ENCODE results near the gene NDUFC2. TPM values are rescaled to one million over a fixed set of nuclear protein-coding genes. Genes with fewer than 3 reads are reported as not detected.

NDUFC2 gene
- polyA plus RNA-seq, 1 donor from 2014 or later: 269 TPM

DNA sequence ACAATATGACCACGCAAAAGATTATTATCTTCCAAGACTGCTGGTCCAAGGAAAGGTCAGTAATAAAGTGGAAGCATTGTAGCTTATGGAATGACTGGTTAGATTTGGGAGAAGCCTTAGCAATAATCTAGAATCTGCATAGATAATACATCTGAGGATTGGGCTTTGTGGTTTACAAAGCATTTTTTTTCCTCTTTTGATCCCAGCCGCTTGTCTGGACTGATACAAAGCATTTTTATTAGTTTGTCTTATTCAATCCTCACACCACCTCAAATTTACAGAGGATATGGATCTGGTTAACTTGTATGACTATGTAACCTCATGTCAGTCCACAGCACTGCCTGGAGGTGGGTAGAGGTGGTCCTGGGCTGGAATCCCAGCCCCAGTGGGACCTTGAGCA is 17.0 kb downstream of the NDUFC2 start:
- H3K79me2 ChIP-seq (replicated peaks; ENCODE audit: insufficient read depth, low read length): no peaks in the 10 kb centered on the region
- H3K4me2 ChIP-seq (ENCODE audit: low read length): no peak overlapping the region
- no peak overlapping the region for H3K4me3 ChIP-seq (ENCODE audit: low read length)
- no peak overlapping the region for H2AFZ ChIP-seq (ENCODE audit: low read depth, low read length)
- no peak overlapping the region for H3K9ac ChIP-seq (ENCODE audit: low read length)
- H3K9me3 ChIP-seq (ENCODE audit: low read length): no peaks in the 10 kb centered on the region
- no peak overlapping the region for H3K27ac ChIP-seq (ENCODE audit: low read length)
- H3F3A ChIP-seq (ENCODE audit: insufficient read depth, low read length, poor library complexity, severe bottlenecking): no peaks in the 10 kb centered on the region
- no peaks in the 10 kb centered on the region for H3K36me3 ChIP-seq (ENCODE audit: insufficient read depth, low read length)
- H3K27me3 ChIP-seq (ENCODE audit: insufficient read depth, low read depth, low read length): no peaks in the 10 kb centered on the region
- no peak for TF ChIP-seq EZH2 (IDR thresholded peaks at IDR 0.05; ENCODE audit: borderline replicate concordance, insufficient read depth, low read length, poor library complexity, severe bottlenecking)
- no peak for TF ChIP-seq TAF1 (IDR thresholded peaks at IDR 0.05; ENCODE audit: low read depth)
- TF ChIP-seq MXI1 (conservative IDR thresholded peaks at IDR 0.05; ENCODE audit: poor library complexity, severe bottlenecking): no peak
- TF ChIP-seq SMC3 (conservative IDR thresholded peaks at IDR 0.05; ENCODE audit: poor library complexity): no peak
- TF ChIP-seq, protein P1, sequence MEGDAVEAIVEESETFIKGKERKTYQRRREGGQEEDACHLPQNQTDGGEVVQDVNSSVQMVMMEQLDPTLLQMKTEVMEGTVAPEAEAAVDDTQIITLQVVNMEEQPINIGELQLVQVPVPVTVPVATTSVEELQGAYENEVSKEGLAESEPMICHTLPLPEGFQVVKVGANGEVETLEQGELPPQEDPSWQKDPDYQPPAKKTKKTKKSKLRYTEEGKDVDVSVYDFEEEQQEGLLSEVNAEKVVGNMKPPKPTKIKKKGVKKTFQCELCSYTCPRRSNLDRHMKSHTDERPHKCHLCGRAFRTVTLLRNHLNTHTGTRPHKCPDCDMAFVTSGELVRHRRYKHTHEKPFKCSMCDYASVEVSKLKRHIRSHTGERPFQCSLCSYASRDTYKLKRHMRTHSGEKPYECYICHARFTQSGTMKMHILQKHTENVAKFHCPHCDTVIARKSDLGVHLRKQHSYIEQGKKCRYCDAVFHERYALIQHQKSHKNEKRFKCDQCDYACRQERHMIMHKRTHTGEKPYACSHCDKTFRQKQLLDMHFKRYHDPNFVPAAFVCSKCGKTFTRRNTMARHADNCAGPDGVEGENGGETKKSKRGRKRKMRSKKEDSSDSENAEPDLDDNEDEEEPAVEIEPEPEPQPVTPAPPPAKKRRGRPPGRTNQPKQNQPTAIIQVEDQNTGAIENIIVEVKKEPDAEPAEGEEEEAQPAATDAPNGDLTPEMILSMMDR (IDR thresholded peaks at IDR 0.05; ENCODE audit: poor library complexity, severe bottlenecking): no peak
- TF ChIP-seq, protein P2, sequence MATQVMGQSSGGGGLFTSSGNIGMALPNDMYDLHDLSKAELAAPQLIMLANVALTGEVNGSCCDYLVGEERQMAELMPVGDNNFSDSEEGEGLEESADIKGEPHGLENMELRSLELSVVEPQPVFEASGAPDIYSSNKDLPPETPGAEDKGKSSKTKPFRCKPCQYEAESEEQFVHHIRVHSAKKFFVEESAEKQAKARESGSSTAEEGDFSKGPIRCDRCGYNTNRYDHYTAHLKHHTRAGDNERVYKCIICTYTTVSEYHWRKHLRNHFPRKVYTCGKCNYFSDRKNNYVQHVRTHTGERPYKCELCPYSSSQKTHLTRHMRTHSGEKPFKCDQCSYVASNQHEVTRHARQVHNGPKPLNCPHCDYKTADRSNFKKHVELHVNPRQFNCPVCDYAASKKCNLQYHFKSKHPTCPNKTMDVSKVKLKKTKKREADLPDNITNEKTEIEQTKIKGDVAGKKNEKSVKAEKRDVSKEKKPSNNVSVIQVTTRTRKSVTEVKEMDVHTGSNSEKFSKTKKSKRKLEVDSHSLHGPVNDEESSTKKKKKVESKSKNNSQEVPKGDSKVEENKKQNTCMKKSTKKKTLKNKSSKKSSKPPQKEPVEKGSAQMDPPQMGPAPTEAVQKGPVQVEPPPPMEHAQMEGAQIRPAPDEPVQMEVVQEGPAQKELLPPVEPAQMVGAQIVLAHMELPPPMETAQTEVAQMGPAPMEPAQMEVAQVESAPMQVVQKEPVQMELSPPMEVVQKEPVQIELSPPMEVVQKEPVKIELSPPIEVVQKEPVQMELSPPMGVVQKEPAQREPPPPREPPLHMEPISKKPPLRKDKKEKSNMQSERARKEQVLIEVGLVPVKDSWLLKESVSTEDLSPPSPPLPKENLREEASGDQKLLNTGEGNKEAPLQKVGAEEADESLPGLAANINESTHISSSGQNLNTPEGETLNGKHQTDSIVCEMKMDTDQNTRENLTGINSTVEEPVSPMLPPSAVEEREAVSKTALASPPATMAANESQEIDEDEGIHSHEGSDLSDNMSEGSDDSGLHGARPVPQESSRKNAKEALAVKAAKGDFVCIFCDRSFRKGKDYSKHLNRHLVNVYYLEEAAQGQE (IDR thresholded peaks at IDR 0.05; ENCODE audit: borderline replicate concordance): no peak
- no peak for TF ChIP-seq EP300 (conservative IDR thresholded peaks at IDR 0.05; ENCODE audit: poor library complexity, severe bottlenecking)
- H3K9me2 ChIP-seq (ENCODE audit: insufficient read depth, low read length): no peaks in the 10 kb centered on the region
- no peaks in the 10 kb centered on the region for H4K20me1 ChIP-seq (ENCODE audit: insufficient read depth)

DNA sequence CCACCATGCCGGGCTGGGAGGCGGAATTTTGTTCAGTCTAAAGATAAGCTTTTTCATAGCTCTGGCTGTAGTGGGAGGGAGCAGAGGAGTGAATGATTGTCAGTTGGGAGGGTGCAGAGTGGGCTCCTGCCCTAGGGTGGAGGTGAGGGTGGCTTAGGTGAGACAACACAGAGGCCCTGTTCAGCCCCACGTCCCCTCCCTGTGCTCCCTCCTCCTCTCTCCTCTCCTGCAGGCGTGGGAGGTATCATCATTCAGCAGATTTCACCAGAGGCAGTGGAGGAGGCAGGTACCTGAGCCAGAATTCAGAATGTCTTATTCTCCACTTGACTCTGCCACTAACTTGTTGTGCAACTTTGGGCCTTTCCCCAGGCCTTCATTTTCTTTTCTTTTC is 17.7 kb downstream of the NDUFC2 start:
- H3K9me2 ChIP-seq (ENCODE audit: insufficient read depth, low read length): no peaks in the 10 kb centered on the region

More for the DNA sequence above, 17.7 kb downstream of the NDUFC2 start:
- no peak overlapping the region for H3K27ac ChIP-seq (ENCODE audit: low read length)
- H3K9ac ChIP-seq (ENCODE audit: low read length): no peak overlapping the region
- H3K27me3 ChIP-seq (ENCODE audit: insufficient read depth, low read depth, low read length): no peaks in the 10 kb centered on the region
- no peaks in the 10 kb centered on the region for H3K36me3 ChIP-seq (ENCODE audit: insufficient read depth, low read length)
- H4K20me1 ChIP-seq (ENCODE audit: insufficient read depth): no peaks in the 10 kb centered on the region
- H3K79me2 ChIP-seq (replicated peaks; ENCODE audit: insufficient read depth, low read length): no peaks in the 10 kb centered on the region
- H2AFZ ChIP-seq (ENCODE audit: low read depth, low read length): no peak overlapping the region
- no peaks in the 10 kb centered on the region for H3F3A ChIP-seq (ENCODE audit: insufficient read depth, low read length, poor library complexity, severe bottlenecking)
- TF ChIP-seq, protein P2 (IDR thresholded peaks at IDR 0.05; ENCODE audit: borderline replicate concordance): no peak
- no peak overlapping the region for H3K4me3 ChIP-seq (ENCODE audit: low read length)
- H3K9me3 ChIP-seq (ENCODE audit: low read length): no peaks in the 10 kb centered on the region
- H3K4me2 ChIP-seq (ENCODE audit: low read length): no peak overlapping the region
